GM21390 (cell line): ENCODE measurements around the gene ADSS1.
"Not testable (repeated sequence)": the region's sequence is repeated elsewhere in the genome, so short reads cannot be mapped to it uniquely, and the experiment has no call there.

Experiments used
- ATAC-seq: cut with Tn5 transposase; IDR thresholded peaks from one replicate; pipeline ENCODE4 v1.9.1; 2021; ENCODE audit not compliant: unreplicated experiment

ADSS1 gene

GRCh38 chr14:104714066-104714465 lies 10.0 kb upstream of the ADSS1 start:
- no peak for ATAC-seq

DNA sequence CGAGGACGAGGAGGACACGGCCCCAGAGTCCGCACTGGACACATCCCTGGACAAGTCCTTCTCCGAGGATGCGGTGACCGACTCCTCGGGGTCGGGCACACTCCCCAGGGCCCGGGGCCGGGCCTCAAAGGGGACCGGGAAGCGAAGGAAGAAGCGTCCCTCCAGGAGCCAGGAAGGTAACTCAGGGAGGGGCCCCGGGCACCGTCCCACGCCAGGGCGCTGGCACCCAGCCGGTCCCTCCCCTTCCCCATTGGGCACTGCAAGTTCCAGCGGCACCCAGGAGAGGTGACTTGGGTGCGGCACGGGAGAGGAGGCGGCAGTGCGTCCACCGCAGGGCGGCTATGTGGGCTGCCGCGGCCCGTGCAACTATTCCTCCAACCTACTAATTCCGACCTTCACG lies 9.3 kb upstream of the ADSS1 start:
- ATAC-seq = no peak

GRCh38 chr14:104715416-104715815 lies 8.6 kb upstream of the ADSS1 start:
- ATAC-seq = no peak

DNA sequence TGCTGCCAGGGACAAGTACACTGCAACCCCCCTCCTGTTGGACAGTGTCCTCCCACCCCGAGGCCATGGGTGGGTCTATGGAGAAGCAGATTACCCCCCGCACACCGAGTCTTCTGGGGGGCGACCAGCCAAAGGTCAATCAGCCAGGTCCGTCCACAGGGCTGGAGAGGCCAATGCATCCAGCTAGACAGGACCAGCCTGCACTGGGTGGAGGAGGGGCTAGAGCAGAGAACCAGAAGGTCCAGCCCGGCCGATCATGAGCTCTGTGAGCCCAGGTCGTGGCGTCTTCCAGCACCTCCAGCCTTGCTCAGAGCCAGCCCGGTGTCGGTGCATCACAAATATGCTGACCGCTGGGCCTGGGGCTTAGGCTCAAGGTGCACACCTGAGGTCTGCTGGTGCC lies 8.2 kb upstream of the ADSS1 start:
- no peak for ATAC-seq

- ATAC-seq = no peak
Measured at GRCh38 chr14:104717137-104717536, 6.9 kb upstream of the ADSS1 start.

DNA sequence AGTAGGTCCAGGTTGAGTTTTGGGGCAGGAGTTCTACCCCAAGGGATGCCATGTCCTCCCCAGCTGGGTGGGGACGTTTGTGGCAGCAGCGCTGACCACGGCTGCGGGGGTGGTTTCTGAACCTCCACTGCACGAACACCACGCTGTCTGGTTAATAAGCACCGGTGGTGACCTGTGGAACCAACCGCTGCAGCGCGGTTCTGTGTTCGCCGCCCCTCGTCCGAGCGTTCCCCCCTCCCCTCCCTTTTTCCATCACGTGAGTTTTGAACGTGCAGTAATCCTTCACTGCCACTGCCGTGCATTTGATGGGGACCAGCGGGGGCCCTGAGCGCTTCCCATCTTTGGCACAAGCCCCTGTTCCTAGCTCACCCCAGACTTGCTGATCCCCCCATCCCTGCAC lies 6.4 kb upstream of the ADSS1 start:
- ATAC-seq = no peak

DNA sequence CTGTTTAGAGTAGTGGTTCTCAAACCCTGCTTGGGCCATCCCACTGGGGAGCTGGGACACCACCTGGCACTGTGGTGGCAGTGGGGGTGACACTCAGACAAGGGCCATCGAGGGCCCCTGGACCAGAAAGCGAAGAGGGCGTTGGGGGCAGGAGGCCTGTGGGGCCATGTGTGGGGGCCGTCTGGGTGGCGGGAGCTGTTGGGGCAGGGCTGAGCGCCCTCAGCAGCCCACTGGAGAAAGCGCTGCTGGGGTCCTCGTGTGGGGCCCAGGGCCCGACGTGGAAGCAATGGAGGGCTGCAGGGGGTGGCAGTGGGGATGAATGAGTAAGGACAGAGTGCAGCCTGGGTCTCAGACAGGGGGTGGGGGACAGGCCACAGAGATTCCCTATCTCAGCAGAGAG lies 5.9 kb upstream of the ADSS1 start:
- ATAC-seq = no peak

- no peak for ATAC-seq
Measured at GRCh38 chr14:104718871-104719270, 5.2 kb upstream of the ADSS1 start.

DNA sequence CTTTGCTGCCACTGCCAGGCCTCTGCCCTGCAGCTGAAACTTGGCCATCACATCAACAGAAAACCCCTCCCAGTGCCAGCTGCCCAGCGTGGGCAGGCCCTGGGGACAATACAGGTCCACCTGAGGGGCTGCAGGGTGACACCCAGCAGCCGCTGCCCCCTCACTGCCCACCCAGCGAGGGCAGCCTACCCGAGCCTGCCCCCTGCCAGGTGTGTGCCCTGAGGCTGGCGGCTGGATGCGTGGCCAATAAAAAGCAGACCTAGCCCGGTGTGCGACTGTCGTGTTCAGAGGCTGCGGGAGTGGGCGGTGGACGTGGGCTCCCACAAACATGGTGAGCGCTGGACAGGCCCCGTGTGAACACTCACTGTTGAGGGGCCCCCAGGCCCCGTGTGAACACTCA lies 4.7 kb upstream of the ADSS1 start:
- no peak for ATAC-seq

GRCh38 chr14:104721505-104722431 lies 2.3 kb upstream of the ADSS1 start:
- ATAC-seq = no peak

DNA sequence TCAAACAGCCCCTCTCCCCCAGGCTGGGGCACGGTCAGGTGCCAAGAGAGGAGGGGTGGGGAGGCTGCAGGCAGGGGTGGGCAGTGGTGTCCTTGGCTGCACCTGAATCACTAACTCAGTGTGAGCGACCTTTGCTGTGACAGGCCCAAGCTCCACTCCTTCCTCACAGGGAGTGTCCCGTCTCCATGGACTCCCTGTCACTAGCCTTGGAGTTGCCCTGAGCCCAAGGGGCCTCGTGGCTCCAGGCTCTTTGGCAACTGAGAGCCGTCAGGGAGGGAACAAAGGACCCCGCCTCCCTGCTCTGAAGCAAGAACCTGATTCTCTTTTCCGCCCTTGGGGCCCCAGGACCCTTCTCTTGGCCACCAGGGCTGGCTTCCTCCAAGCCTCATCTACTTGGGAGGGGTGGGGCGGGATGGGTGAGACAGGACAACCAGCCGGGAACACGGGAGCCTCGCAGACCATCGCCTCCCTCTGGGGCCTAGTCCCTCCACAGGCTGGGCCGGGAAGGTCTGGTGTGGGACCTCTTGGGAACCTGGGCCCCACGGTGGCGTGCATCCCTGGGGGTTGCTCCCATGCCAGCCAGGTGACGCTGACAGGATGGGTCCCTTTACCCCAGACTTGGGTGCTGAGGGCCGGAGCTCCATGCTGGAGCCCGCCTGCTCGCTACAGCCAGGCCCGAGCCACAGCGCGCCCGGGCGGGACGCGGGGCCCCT lies 935 bp upstream of the ADSS1 start:
- ATAC-seq = no peak

- ATAC-seq = no peak
Measured at GRCh38 chr14:104724407-104724980, 465 bp downstream of the ADSS1 start.

DNA sequence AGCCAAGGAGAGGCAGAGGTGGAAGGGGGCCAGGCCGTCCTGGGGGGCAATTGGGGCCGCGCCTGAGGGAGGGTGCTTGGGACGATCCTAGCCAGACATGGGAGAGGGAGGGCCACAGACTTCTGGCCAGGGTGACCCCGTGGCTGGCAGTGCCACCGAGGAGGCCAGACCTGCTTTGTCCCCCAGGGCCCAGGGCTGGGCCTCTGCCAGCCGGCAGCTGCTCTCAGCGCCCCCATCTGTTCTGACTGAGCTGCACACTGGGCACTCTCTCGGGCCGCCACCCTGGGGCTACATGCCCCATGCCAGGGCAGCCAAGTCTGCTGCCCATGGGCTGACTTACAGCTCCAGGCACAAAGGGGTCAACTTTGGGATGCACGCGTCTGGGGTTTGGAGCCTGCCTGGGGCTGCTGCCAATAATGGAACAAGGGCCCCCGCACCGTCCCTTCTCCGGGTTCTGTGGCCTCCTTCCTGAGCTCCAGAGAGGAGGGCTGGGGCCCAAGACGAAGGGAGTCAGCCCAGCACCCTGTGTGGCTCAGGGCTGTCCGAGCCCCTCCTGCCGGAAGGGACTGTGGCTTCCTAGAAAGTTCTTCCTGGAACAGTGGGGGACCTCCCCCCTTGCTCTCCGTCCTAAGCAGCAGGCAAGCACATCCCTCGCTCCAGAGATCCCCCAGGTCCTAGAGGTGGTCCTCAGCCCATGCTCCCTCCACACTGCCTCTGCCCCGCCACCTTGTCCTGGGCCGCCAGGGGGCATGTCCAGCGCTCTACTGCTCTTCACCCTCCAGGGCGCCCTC lies 1.1 kb downstream of the ADSS1 start:
- ATAC-seq = no peak

DNA sequence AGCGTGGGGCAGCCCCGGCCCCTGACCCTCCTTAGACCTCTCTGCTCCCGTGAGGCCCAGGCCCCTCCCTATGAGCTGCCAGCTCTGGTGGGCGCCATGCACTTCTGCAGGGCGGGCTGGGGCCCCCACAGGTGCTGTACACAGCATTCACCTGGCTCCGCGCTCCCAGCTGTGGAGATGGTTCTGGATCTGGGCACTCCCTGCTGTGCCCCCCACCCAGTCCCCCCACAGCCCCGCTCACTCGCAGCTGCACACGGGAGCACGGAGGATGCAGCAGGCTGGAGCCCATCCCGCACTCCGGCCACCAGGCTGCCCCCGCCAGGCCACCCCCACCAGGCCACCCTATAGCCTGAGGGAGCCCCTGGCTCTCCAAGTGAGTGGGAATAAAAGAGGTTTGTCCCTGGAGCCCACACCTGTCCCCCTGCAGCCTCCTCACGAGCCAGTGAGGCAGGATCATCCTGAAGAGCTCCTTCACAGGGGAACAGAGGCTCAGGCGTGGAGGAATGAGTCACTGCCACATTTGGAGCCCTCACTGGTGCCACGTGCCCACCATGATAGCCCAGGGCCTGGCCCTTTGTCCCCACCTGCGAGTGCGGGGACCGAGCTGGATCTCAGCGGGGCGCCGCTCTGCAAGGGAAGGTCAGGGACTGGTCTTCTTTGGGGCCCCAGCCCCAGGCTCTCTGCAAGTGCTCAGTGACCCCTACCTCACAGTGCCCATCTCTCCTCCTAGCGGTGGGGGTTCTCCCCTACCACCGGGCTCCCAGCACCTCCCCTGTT lies 1.9 kb downstream of the ADSS1 start:
- ATAC-seq = no peak

- ATAC-seq = no peak
Measured at GRCh38 chr14:104726600-104727451, 2.8 kb downstream of the ADSS1 start.

- ATAC-seq = no peak
Measured at GRCh38 chr14:104728631-104729030, 4.6 kb downstream of the ADSS1 start.

- ATAC-seq = not testable (repeated sequence)
Measured at GRCh38 chr14:104729176-104729834, 5.3 kb downstream of the ADSS1 start.

DNA sequence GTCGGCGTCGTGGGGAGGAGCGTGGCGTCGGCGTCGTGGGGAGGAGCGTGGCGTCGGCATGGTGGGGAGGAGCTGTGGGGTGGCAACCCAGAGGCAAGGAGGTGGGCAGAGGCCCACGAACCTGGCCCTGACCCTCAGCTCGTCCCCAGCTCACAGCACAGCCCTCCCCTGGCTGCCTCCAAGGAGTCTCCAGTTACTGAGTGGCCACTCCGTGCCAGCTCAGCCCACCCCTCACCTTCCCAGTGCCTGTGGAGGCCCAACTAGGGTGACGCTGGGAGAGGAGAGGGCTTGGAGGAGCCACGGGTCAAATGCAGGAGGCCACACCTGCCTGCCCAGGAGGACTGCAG lies 5.8 kb downstream of the ADSS1 start:
- ATAC-seq = no peak

DNA sequence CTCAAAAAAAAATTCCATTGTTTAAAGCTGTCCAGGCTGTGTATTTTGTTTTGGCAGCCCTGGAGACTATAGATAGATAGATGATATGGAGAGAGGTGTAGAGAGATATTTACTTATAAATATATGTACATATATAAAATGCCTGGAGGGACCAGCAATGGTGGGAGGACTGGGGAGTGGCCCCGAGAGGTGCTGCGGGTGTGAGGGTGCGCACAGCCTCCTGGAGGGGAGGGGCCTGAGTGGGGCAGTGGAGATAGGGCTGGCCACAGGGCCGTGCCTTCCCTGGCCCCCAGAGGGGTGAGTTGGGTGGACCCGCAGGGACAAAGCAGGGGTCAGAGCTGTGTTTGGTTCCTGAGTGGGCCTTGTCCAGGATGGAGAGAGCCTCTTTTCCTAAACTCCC lies 6.5 kb downstream of the ADSS1 start:
- ATAC-seq = no peak
